A673 (cell line): Measurements from ENCODE around the gene SOX2. TPM values are rescaled to one million over a fixed set of nuclear protein-coding genes. Genes with fewer than 3 reads are reported as not detected.

Experiments used
- BruUV-seq: library from RNA; stranded (reverse); fragments of 400-500 nt; replicated peaks from 2 replicates; lab custom pipeline; 2021; lab: Mats Ljungman, UMichigan
- CTCF ChIA-PET: fragments of 300-600 bp; sonication (Branson Sonifier 250); formaldehyde crosslinking; loops from one replicate; lab custom pipeline; 2022; ENCODE audit warnings: antibody characterized with exemption; lab: Charles Lee
- POLR2A ChIA-PET: fragments of 300-600 bp; sonication (Branson Sonifier 250); formaldehyde crosslinking; loops from one replicate; lab custom pipeline; 2022; ENCODE audit warnings: antibody characterized with exemption; ENCODE audit not compliant: low non-redundant PET; lab: Charles Lee
- DNase-seq: peaks from one replicate; pipeline ENCODE4 v3.0.0-alpha.2; 2015; ENCODE audit warnings: low spot score
- H3K27ac ChIP-seq: fragments of 200-600 bp; sonication (generic); 2 replicates; pipeline ENCODE4 v1.5.1; 2016; ENCODE audit warnings: mixed run types, low read depth, mild to moderate bottlenecking, mixed read lengths, antibody characterized with exemption, low read length; ENCODE audit not compliant: poor library complexity, severe bottlenecking
- H3K27me3 ChIP-seq: fragments of 200-600 bp; sonication (generic); replicated peaks from 2 replicates; pipeline ENCODE4 v1.6.1; 2017; ENCODE audit warnings: mixed run types, low read depth, mild to moderate bottlenecking, mixed read lengths, antibody characterized with exemption, low read length; ENCODE audit not compliant: insufficient read depth, poor library complexity
- H3K36me3 ChIP-seq: fragments of 200-600 bp; sonication (generic); 2 replicates; pipeline ENCODE4 v1.6.1; 2016; ENCODE audit warnings: mixed run types, mild to moderate bottlenecking, mixed read lengths, antibody characterized with exemption, low read length; ENCODE audit not compliant: insufficient read depth, poor library complexity, severe bottlenecking
- H3K4me1 ChIP-seq: fragments of 200-600 bp; sonication (generic); 2 replicates; pipeline ENCODE4 v1.6.1; 2017; ENCODE audit warnings: mixed run types, mild to moderate bottlenecking, mixed read lengths, antibody characterized with exemption, low read length; ENCODE audit not compliant: insufficient read depth, poor library complexity, severe bottlenecking
- H3K4me3 ChIP-seq: fragments of 200-600 bp; sonication (generic); 2 replicates; pipeline ENCODE4 v1.5.1; 2016; ENCODE audit warnings: low read depth, mixed run types, mild to moderate bottlenecking, mixed read lengths, low read length; ENCODE audit not compliant: poor library complexity, severe bottlenecking
- H3K9me3 ChIP-seq: fragments of 200-600 bp; sonication (generic); 2 replicates; pipeline ENCODE4 v1.6.1; 2016; ENCODE audit warnings: mixed run types, low read depth, mild to moderate bottlenecking, mixed read lengths, antibody characterized with exemption, low read length; ENCODE audit not compliant: poor library complexity, severe bottlenecking
- CTCF ChIP-seq: fragments of 300-800, 200-600 bp; sonication (generic); conservative IDR thresholded peaks from 2 replicates; pipeline ENCODE4 v1.5.1; 2017; ENCODE audit warnings: low read depth, mild to moderate bottlenecking, antibody characterized with exemption, low read length, moderate library complexity, mixed read lengths
- EZH2 ChIP-seq: fragments of 200-600 bp; sonication (generic); IDR thresholded peaks from 2 replicates; pipeline ENCODE4 v1.6.1; 2017; ENCODE audit warnings: borderline replicate concordance, low read depth, mild to moderate bottlenecking, mixed read lengths, antibody characterized with exemption, low read length; ENCODE audit not compliant: poor library complexity, severe bottlenecking
- intact Hi-C: fragments of 100-400 bp; cut with micrococcal nuclease; formaldehyde crosslinking; loops from one replicate; pipeline ENCODE4 v1.10.0; 2022; ENCODE audit not compliant: unreplicated experiment
- total RNA-seq: library from RNA; stranded (reverse); gene quantifications from 2 replicates; pipeline ENCODE4 v1.2.3, GENCODE V29; 2021

Gene SOX2
- total RNA-seq, 1 experiment from 2014 or later, result 62.0 TPM

GRCh38 chr3:181709537-181710279, 2.0 kb upstream of the SOX2 start:
- Histone ChIP-seq H3K27ac (peak overlapping the region; percentile 63), H3K27me3 (no peaks in the 10 kb centered on the region), H3K9me3 (no peaks in the 10 kb centered on the region), H3K4me1 (peaks cover 41% of the 10 kb centered on the region), H3K36me3 (peaks cover 6% of the 10 kb centered on the region), H3K4me3 (peak overlapping the region; percentile 78)
- ChIA-PET CTCF (no interaction called here), POLR2A (no interaction called here)
- DNase-seq, result peak; percentile 79
- BruUV-seq, result no TSS peak
- intact Hi-C loops, result loop anchor here (1.0 to 10.0 kb wide), 6 partner anchors 183 to 973 kb away; no protein-coding TSS in a partner anchor
- TF ChIP-seq EZH2 (no peak), CTCF (peak; percentile 89)

GRCh38 chr3:181710345-181711291, 1.1 kb upstream of the SOX2 start:
- ChIA-PET CTCF (interaction anchor here (1.0 kb wide), 2 partner anchors 10 to 184 kb away, joined by 3 to 4 read pairs; no protein-coding TSS in a partner anchor), POLR2A (no interaction called here)
- Histone ChIP-seq H3K9me3 (no peaks in the 10 kb centered on the region), H3K4me1 (peaks cover 41% of the 10 kb centered on the region), H3K27me3 (no peaks in the 10 kb centered on the region), H3K27ac (peak overlapping the region; percentile 86), H3K36me3 (peaks cover 6% of the 10 kb centered on the region), H3K4me3 (peak overlapping the region; percentile 78)
- TSS peak; percentile 82 for BruUV-seq
- DNase-seq, result peak; percentile 73
- TF ChIP-seq CTCF (no peak), EZH2 (no peak)
- intact Hi-C loops, result loop anchor here (1.0 to 10.0 kb wide), 4 partner anchors 182 to 972 kb away; no protein-coding TSS in a partner anchor

- H3K4me3 ChIP-seq, result peak overlapping the region; percentile 78
- H3K4me1 ChIP-seq, result peaks cover 48% of the 10 kb centered on the region
- peaks cover 6% of the 10 kb centered on the region for H3K36me3 ChIP-seq
- ChIA-PET CTCF (no interaction called here), POLR2A (interaction anchor here (0.6 kb wide), 1 partner anchor 13 kb away, joined by 23 read pairs; no protein-coding TSS in a partner anchor)
- peak overlapping the region; percentile 86 for H3K27ac ChIP-seq
- intact Hi-C loops, result loop anchor here (5.0 to 10.0 kb wide), 2 partner anchors 180 to 653 kb away; no protein-coding TSS in a partner anchor
- no peaks in the 10 kb centered on the region for H3K27me3 ChIP-seq
- peak; percentile 56 for DNase-seq
- no peaks in the 10 kb centered on the region for H3K9me3 ChIP-seq
- TF ChIP-seq CTCF (no peak), EZH2 (no peak)
- BruUV-seq, result no TSS peak
Measured at GRCh38 chr3:181712226-181712552, 464 bp downstream of the SOX2 start.
